WTC11 (cell line): Measurements from ENCODE around the gene UBE2J2. TPM values are rescaled to one million over a fixed set of nuclear protein-coding genes. Genes with fewer than 3 reads are reported as not detected.

Experiments used
- AR ChIP-seq: fragments of 250-450 bp; sonication (Bioruptor Pico); IDR thresholded peaks from 2 replicates; pipeline ENCODE4 v1.9.0; 2021; ENCODE audit warnings: mild to moderate bottlenecking
- ARID4B ChIP-seq: sonication (generic); formaldehyde crosslinking; IDR thresholded peaks from 2 replicates; pipeline ENCODE4 v1.8.0; 2023; ENCODE audit warnings: missing genetic modification reagents, mild to moderate bottlenecking, borderline replicate concordance
- ATF1 ChIP-seq: sonication (generic); formaldehyde crosslinking; IDR thresholded peaks from 2 replicates; pipeline ENCODE4 v1.8.1; 2023; ENCODE audit warnings: mild to moderate bottlenecking, moderate library complexity, missing genetic modification reagents
- ATF2 ChIP-seq: sonication (generic); formaldehyde crosslinking; IDR thresholded peaks from 2 replicates; pipeline ENCODE4 v1.8.1; 2022; ENCODE audit warnings: low read depth, missing genetic modification reagents, borderline replicate concordance
- CDX4 ChIP-seq: fragments of 250-450 bp; sonication (Bioruptor Pico); IDR thresholded peaks from 2 replicates; pipeline ENCODE4 v1.9.0; 2021; ENCODE audit warnings: moderate library complexity, mild to moderate bottlenecking, inconsistent platforms, borderline replicate concordance
- E2F5 ChIP-seq: sonication (generic); formaldehyde crosslinking; IDR thresholded peaks from 2 replicates; pipeline ENCODE4 v1.8.1; 2022; ENCODE audit warnings: mild to moderate bottlenecking, moderate library complexity, missing genetic modification reagents
- ELF4 ChIP-seq: sonication (generic); formaldehyde crosslinking; IDR thresholded peaks from 2 replicates; pipeline ENCODE4 v1.8.1; 2022; ENCODE audit warnings: low read depth, mild to moderate bottlenecking, moderate library complexity, missing genetic modification reagents
- ESRRA ChIP-seq: sonication (generic); formaldehyde crosslinking; IDR thresholded peaks from 2 replicates; pipeline ENCODE4 v1.8.1; 2022; ENCODE audit warnings: mild to moderate bottlenecking, missing genetic modification reagents, borderline replicate concordance
- FOXJ3 ChIP-seq: sonication (generic); formaldehyde crosslinking; IDR thresholded peaks from 2 replicates; pipeline ENCODE4 v1.9.0; 2021; ENCODE audit warnings: missing genetic modification reagents, mild to moderate bottlenecking, borderline replicate concordance
- GABPB1 ChIP-seq: sonication (generic); formaldehyde crosslinking; IDR thresholded peaks from 2 replicates; pipeline ENCODE4 v1.8.1; 2023; ENCODE audit warnings: mild to moderate bottlenecking, missing genetic modification reagents
- IRF2 ChIP-seq: sonication (generic); formaldehyde crosslinking; IDR thresholded peaks from 2 replicates; pipeline ENCODE4 v1.8.0; 2022; ENCODE audit warnings: low read depth, missing genetic modification reagents, borderline replicate concordance
- JAZF1 ChIP-seq: fragments of 250-450 bp; sonication (Bioruptor Pico); IDR thresholded peaks from 2 replicates; pipeline ENCODE4 v1.9.0; 2021; ENCODE audit warnings: moderate library complexity, mild to moderate bottlenecking, inconsistent platforms
- MAX ChIP-seq: sonication (generic); formaldehyde crosslinking; IDR thresholded peaks from 2 replicates; pipeline ENCODE4 v1.8.0; 2022; ENCODE audit warnings: mild to moderate bottlenecking, missing genetic modification reagents
- NFATC4 ChIP-seq: fragments of 250-450 bp; sonication (Bioruptor Pico); IDR thresholded peaks from 2 replicates; pipeline ENCODE4 v1.9.0; 2021; ENCODE audit warnings: mild to moderate bottlenecking
- NR1H2 ChIP-seq: sonication (generic); formaldehyde crosslinking; IDR thresholded peaks from 2 replicates; pipeline ENCODE4 v1.9.0; 2021; ENCODE audit warnings: mild to moderate bottlenecking, moderate library complexity, missing genetic modification reagents
- OVOL2 ChIP-seq: fragments of 250-450 bp; sonication (Bioruptor Pico); IDR thresholded peaks from 2 replicates; pipeline ENCODE4 v1.9.0; 2021; ENCODE audit warnings: mild to moderate bottlenecking, borderline replicate concordance
- PREB ChIP-seq: sonication (generic); formaldehyde crosslinking; IDR thresholded peaks from 2 replicates; pipeline ENCODE4 v1.8.1; 2022; ENCODE audit warnings: mild to moderate bottlenecking, missing genetic modification reagents, moderate library complexity, borderline replicate concordance
- RELA ChIP-seq: sonication (generic); formaldehyde crosslinking; IDR thresholded peaks from 2 replicates; pipeline ENCODE4 v1.8.1; 2022; ENCODE audit warnings: missing genetic modification reagents, mild to moderate bottlenecking, borderline replicate concordance
- STAT6 ChIP-seq: sonication (generic); formaldehyde crosslinking; conservative IDR thresholded peaks from 2 replicates; pipeline ENCODE4 v1.8.1; 2023; ENCODE audit warnings: mild to moderate bottlenecking, low read depth, missing genetic modification reagents, moderate library complexity
- ZNF396 ChIP-seq: fragments of 250-450 bp; sonication (Bioruptor Pico); IDR thresholded peaks from 2 replicates; pipeline ENCODE4 v1.8.0; 2021; ENCODE audit warnings: mild to moderate bottlenecking, moderate library complexity, borderline replicate concordance
- ZSCAN18 ChIP-seq: fragments of 250-450 bp; sonication (Bioruptor Pico); IDR thresholded peaks from 2 replicates; pipeline ENCODE4 v2.1.2; 2022; ENCODE audit warnings: mild to moderate bottlenecking, moderate library complexity
- total RNA-seq: library from RNA; stranded (reverse); gene quantifications from 3 replicates; pipeline ENCODE4 v1.2.3, GENCODE V29; 2021

The UBE2J2 gene
- total RNA-seq, 1 experiment from 2014 or later: 72.2 TPM

GRCh38 chr1:1273512-1274298, at the start of gene UBE2J2 (continued):
- TF ChIP-seq OVOL2 (CRISPR knock-in tag): no peak
- TF ChIP-seq IRF2 (CRISPR knock-in tag): no peak
- TF ChIP-seq ATF2 (CRISPR knock-in tag): no peak
- TF ChIP-seq RELA (CRISPR knock-in tag): no peak
- TF ChIP-seq NR1H2 (CRISPR knock-in tag): no peak
- no peak for TF ChIP-seq JAZF1 (CRISPR knock-in tag)
- 0 out of 2 replicates have a peak, but pooled peaks have one; percentile 19 for TF ChIP-seq MAX
- peak; percentile 73; the same call in 1 of the 2 replicates for TF ChIP-seq GABPB1 (CRISPR knock-in tag)
- TF ChIP-seq ARID4B (CRISPR knock-in tag): peak; percentile 80; the same call in 1 of the 2 replicates
- no peak for TF ChIP-seq ELF4
- TF ChIP-seq NFATC4 (CRISPR knock-in tag): no peak
- TF ChIP-seq FOXJ3 (CRISPR knock-in tag): no peak
- peak; percentile 83; the same call in 1 of the 2 replicates for TF ChIP-seq STAT6 (CRISPR knock-in tag)
- no peak for TF ChIP-seq ZNF396 (CRISPR knock-in tag)
- no peak for TF ChIP-seq ATF1 (CRISPR knock-in tag)
- TF ChIP-seq ESRRA (CRISPR knock-in tag): no peak
- TF ChIP-seq AR (CRISPR knock-in tag): no peak
- no peak for TF ChIP-seq CDX4
- TF ChIP-seq E2F5 (CRISPR knock-in tag): peak; percentile 37; the same call in 1 of the 2 replicates
- TF ChIP-seq ZSCAN18 (CRISPR knock-in tag): no peak
- TF ChIP-seq PREB (CRISPR knock-in tag): no peak
